GM12865 (cell line): ENCODE results near the gene C19orf44.
"Not testable (repeated sequence)": the region's sequence is repeated elsewhere in the genome, so short reads cannot be mapped to it uniquely, and the experiment has no call there.

Experiments
- DNase-seq: peaks from one replicate; pipeline ENCODE4 v3.0.0; 2010; ENCODE audit warnings: low read depth
- H3K4me3 ChIP-seq: 2 replicates; pipeline ENCODE4 v1.5.1; 2011; ENCODE audit warnings: mild to moderate bottlenecking, low read depth, low read length, control low read depth
- TF ChIP-seq, protein P1 (sequence below): IDR thresholded peaks from 2 replicates; pipeline ENCODE4 v1.5.1; 2011; ENCODE audit warnings: low read length, control low read depth, low read depth, inconsistent platforms; ENCODE audit not compliant: insufficient read depth; ENCODE audit errors: missing control alignments

Gene C19orf44

DNA sequence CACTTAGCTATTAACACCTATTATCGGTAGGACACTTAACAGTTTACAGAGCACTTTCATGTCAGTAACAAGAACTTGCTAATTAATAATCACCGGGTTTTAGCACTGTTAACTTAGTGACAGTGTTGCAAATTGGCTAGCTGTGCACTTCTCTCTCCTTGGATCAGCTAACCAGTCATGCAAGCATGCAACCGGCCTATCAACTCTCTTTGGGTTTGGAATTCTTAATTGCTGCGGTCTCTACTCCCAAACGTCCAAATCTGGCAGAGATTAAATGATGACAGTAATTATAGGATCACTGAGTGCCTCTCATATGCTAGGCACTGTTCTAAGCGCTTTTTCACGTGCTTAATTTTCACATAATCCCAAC is 25.7 kb upstream of the C19orf44 start:
- TF ChIP-seq, protein P1, sequence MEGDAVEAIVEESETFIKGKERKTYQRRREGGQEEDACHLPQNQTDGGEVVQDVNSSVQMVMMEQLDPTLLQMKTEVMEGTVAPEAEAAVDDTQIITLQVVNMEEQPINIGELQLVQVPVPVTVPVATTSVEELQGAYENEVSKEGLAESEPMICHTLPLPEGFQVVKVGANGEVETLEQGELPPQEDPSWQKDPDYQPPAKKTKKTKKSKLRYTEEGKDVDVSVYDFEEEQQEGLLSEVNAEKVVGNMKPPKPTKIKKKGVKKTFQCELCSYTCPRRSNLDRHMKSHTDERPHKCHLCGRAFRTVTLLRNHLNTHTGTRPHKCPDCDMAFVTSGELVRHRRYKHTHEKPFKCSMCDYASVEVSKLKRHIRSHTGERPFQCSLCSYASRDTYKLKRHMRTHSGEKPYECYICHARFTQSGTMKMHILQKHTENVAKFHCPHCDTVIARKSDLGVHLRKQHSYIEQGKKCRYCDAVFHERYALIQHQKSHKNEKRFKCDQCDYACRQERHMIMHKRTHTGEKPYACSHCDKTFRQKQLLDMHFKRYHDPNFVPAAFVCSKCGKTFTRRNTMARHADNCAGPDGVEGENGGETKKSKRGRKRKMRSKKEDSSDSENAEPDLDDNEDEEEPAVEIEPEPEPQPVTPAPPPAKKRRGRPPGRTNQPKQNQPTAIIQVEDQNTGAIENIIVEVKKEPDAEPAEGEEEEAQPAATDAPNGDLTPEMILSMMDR: no peak
- no peak for DNase-seq
- peak overlapping the region; percentile 79 for H3K4me3 ChIP-seq

DNA sequence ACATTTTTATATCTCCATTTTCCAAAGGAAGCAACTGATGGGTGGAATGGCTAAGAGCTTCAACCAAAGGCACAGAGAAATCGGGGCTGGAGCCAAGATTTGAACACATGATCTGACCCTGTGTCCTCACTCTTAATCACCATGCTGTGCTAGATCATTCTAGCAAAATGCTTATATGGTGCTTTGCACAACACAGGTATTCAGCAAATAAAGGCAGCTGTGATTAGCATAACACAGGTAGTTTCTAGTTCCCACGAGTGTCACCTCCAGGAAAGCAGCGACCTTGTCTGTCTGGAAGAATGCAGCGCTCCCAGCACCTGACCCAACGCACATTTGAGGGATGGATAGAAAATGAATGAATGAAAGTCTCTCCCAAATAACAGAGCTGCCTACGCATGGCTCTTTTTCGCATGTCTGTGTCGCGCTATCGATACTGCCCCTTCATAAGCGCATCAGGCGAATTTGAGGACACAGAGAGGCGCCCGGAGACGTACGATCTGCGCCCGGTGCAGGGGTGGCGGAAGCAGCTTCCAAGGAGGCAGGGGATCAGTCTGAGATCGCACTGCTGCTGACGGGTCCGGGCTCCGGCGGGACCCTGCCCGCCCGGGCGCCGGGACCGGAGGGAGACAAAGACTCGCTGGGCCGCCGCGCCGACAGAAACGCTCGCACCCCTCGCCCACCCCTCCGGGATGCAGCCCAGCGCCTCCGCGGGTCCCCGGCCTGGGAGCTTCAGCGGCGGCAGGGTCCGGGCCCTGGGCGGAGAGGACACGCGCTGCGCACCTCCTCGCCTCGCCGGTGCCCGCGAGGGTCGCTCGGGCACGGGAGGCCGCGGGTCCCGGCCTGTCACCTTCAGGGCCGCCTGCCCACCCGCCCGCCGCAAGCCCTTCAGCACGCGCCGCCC is 25.0 kb upstream of the C19orf44 start:
- TF ChIP-seq, protein P1: no peak
- peak overlapping the region; percentile 79 for H3K4me3 ChIP-seq
- peak; percentile 63 for DNase-seq

DNA sequence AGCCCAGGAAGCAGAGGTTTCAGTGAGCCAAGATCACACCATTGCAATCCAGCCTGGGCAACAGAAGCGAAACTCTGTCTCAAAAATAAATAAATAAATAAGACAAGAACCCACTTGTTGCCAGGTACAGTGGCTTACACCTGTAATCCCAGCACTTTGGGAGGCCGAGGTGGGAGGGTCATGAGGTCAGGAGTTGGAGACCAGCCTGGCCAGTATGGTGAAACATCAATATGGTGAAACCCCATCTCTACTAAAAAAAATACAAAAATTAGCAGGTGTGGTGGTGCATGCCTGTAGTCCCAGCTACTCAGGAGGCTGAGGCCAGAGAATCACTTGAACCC is 23.7 kb upstream of the C19orf44 start:
- peak overlapping the region; percentile 56 for H3K4me3 ChIP-seq
- DNase-seq: not testable (repeated sequence)

DNA sequence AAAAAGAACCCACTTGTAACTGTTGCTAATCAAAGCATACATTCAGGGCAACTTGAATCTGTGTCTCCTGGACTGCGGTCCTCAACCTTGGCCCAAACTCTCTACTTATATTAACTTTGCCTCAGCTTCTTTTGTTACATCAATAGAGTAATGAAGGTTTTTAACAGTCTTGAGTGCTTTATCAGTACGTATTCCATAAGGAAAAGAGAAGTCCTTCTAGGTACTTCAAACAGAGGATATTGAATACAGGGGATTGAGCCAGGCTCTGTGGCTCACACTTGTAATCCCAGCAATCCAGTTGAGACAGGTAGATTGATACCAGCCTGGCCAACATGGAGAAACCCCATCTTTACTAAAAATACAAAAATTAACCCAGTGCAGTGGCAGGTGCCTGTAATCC is 23.2 kb upstream of the C19orf44 start:
- H3K4me3 ChIP-seq: no peak overlapping the region
- TF ChIP-seq, protein P1: no peak

DNA sequence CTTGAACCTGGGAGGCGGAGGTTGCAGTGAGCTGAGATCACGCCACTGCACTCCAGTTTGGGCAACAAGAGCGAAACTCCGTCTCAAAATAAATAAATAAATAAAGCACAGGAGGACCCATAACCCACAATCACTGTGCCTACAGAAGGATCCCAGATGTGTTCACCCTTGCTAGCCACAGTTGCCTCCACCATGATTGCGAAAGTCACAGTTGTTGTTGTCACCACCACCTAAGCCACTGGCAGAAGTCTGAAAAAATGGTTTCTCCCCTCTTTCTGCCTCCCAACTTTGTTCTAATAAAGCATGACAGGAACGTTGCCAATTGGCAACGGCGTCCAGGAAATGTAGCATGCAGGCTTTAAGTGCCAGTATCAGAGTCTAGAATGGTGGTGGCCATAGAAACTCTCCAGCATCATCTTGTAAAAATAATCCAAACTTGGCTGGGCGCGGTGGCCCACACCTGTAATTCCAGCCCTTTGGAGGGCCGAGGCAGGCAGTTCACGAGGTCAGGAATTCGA is 22.3 kb upstream of the C19orf44 start:
- no peak for DNase-seq
- H3K4me3 ChIP-seq: no peak overlapping the region
- TF ChIP-seq, protein P1: no peak

More for the DNA sequence above, 23.2 kb upstream of the C19orf44 start:
- DNase-seq: no peak

DNA sequence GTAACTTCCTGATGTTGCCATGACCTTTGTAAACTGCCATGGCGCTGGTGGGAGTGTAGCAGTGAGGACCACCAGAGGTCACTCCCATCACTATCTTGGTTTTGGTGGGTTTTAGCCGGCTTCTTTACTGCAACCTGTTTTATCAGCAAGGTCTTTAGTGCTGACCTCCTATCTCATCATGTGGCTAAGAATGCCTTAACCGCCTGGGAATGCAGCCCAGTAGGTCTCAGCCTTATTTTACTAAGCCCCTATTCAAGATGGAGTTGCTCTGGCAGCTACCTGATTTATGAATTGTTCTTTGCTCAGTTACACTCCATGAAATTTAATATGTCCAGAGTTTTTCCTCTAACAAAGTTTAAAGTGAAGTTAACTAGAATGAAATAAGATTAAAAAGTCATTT is 19.8 kb upstream of the C19orf44 start:
- DNase-seq: no peak
- TF ChIP-seq, protein P1: no peak
- no peak overlapping the region for H3K4me3 ChIP-seq

DNA sequence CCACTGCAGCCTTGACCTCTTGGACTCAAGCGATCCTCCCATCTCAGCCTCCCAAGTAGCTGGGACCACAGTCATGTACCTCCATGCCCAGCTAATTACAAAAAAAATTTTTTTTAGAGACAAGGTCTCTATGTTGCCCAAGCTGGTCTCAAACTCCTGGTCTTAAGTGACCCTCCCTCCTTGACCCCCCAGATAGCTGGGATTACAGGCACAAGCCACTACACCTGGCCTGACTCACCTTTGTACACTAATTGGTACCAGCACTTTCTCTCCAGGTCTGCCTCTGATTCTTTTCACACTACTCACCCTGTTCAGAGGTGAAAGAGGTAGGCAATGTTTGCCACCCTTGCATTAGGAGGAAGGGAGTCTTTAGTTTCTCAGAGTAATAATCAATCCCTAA is 18.9 kb upstream of the C19orf44 start:
- H3K4me3 ChIP-seq: no peak overlapping the region
- TF ChIP-seq, protein P1: no peak
- DNase-seq: no peak
